Subcutaneous adipose tissue (tissue), 4 donors: Measurements from ENCODE around the gene BET1. TPM values are rescaled to one million over a fixed set of nuclear protein-coding genes. Genes with fewer than 3 reads are reported as not detected.

ENCODE experiments used
- CTCF ChIP-seq: fragments of 450-650 bp; IDR thresholded peaks from one replicate; pipeline ENCODE4 v1.5.1; 2016; ENCODE audit warnings: low read depth, mild to moderate bottlenecking, control low read depth, antibody characterized with exemption, moderate library complexity
- total RNA-seq, 4 donors: library from RNA; depleted of rRNA; stranded (reverse); fragments of >200 nt; gene quantifications; one replicate each; pipeline ENCODE4 v1.1.0, GENCODE V29; 2016

BET1 gene
- total RNA-seq, 4 donors from 2014 or later, result 23.3 to 46.5 (median 24.4) TPM

- no peak for TF ChIP-seq CTCF
These were observed 27.7 kb upstream of the BET1 start for GRCh38 chr7:94031865-94032264.

- no peak for TF ChIP-seq CTCF
These were observed 26.5 kb upstream of the BET1 start for GRCh38 chr7:94030634-94031033.

- no peak for TF ChIP-seq CTCF
These were observed 25.8 kb upstream of the BET1 start for GRCh38 chr7:94029976-94030375.

GRCh38 chr7:94028768-94029167 is 24.6 kb upstream of the BET1 start:
- TF ChIP-seq CTCF, result no peak

- no peak for TF ChIP-seq CTCF
These were observed 18.4 kb upstream of the BET1 start for GRCh38 chr7:94022550-94022949.

GRCh38 chr7:94016786-94017185 is 12.6 kb upstream of the BET1 start:
- TF ChIP-seq CTCF, result no peak

GRCh38 chr7:94015538-94015937 is 11.4 kb upstream of the BET1 start:
- TF ChIP-seq CTCF, result no peak
